PC-9 (cell line): Measurements from ENCODE around the gene SPEG. TPM values are rescaled to one million over a fixed set of nuclear protein-coding genes. Genes with fewer than 3 reads are reported as not detected.

ENCODE experiments used
- BruUV-seq: library from RNA; stranded (reverse); fragments of 400-500 nt; replicated peaks from 2 replicates; lab custom pipeline; 2021; lab: Mats Ljungman, UMichigan
- CTCF ChIA-PET: fragments of 300-600 bp; sonication (Branson Sonifier 250); formaldehyde crosslinking; loops from one replicate; lab custom pipeline; 2022; ENCODE audit warnings: antibody characterized with exemption; lab: Charles Lee
- POLR2A ChIA-PET: fragments of 300-600 bp; sonication (Branson Sonifier 250); formaldehyde crosslinking; loops from one replicate; lab custom pipeline; 2022; ENCODE audit warnings: antibody characterized with exemption; ENCODE audit not compliant: unreplicated experiment; lab: Charles Lee
- DNase-seq, 2 experiments: peaks; one replicate each; pipeline versions ENCODE4 v3.0.0 to v3.0.0-alpha.2; 2015 to 2022; ENCODE audit warnings: mixed read lengths in 1 of 2
- H2AFZ ChIP-seq: fragments of 200-600 bp; sonication (generic); 2 replicates; pipeline ENCODE4 v1.8.1; 2017; ENCODE audit warnings: antibody characterized with exemption
- H3F3A ChIP-seq: fragments of 200-600 bp; sonication (generic); 2 replicates; pipeline ENCODE4 v1.8.1; 2017; ENCODE audit warnings: antibody characterized with exemption, mild to moderate bottlenecking, low read depth; ENCODE audit not compliant: insufficient read depth
- H3K27ac ChIP-seq: fragments of 200-600 bp; sonication (generic); 2 replicates; pipeline ENCODE4 v1.6.1; 2016; ENCODE audit warnings: mixed run types
- H3K27me3 ChIP-seq: fragments of 200-600 bp; sonication (generic); 2 replicates; pipeline ENCODE4 v1.6.1; 2016; ENCODE audit warnings: low read depth, mixed run types; ENCODE audit not compliant: insufficient read depth
- H3K36me3 ChIP-seq: fragments of 200-600 bp; sonication (generic); 2 replicates; pipeline ENCODE4 v1.6.1; 2016; ENCODE audit warnings: low read depth, mixed run types
- H3K4me1 ChIP-seq: fragments of 200-600 bp; sonication (generic); replicated peaks from 2 replicates; pipeline ENCODE4 v1.6.1; 2016; ENCODE audit warnings: mixed run types; ENCODE audit not compliant: insufficient read depth
- H3K4me2 ChIP-seq: fragments of 200-600 bp; sonication (generic); 2 replicates; pipeline ENCODE4 v1.6.1; 2017; ENCODE audit warnings: mixed run types
- H3K4me3 ChIP-seq: fragments of 200-600 bp; sonication (generic); 2 replicates; pipeline ENCODE4 v1.6.1; 2016; ENCODE audit warnings: mixed run types
- H3K79me2 ChIP-seq: fragments of 200-600 bp; sonication (generic); 2 replicates; pipeline ENCODE4 v1.6.1; 2017; ENCODE audit warnings: low read depth, mixed run types
- H3K9me2 ChIP-seq: fragments of 200-600 bp; sonication (generic); 2 replicates; pipeline ENCODE4 v1.8.1; 2017; ENCODE audit warnings: mild to moderate bottlenecking; ENCODE audit not compliant: insufficient read depth
- H3K9me3 ChIP-seq: fragments of 200-600 bp; sonication (generic); 2 replicates; pipeline ENCODE4 v1.8.1; 2016; ENCODE audit warnings: low read depth; ENCODE audit not compliant: insufficient read depth
- H4K20me1 ChIP-seq: fragments of 200-600 bp; sonication (generic); 2 replicates; pipeline ENCODE4 v1.8.1; 2017; ENCODE audit not compliant: insufficient read depth
- CTCF ChIP-seq: fragments of 200-600 bp; sonication (generic); conservative IDR thresholded peaks from 2 replicates; pipeline ENCODE4 v1.6.1; 2017; ENCODE audit warnings: mixed run types, antibody characterized with exemption, mild to moderate bottlenecking, moderate library complexity
- EZH2 ChIP-seq: fragments of 200-600 bp; sonication (generic); IDR thresholded peaks from 2 replicates; pipeline ENCODE4 v1.8.0; 2017; ENCODE audit warnings: antibody characterized with exemption, low read depth
- intact Hi-C: fragments of 100-400 bp; cut with micrococcal nuclease; formaldehyde crosslinking; loops from one replicate; pipeline ENCODE4 v1.10.0; 2022; ENCODE audit not compliant: unreplicated experiment
- total RNA-seq: library from RNA; stranded (reverse); gene quantifications from 2 replicates; pipeline ENCODE4 v1.2.3, GENCODE V29; 2021

SPEG gene
- total RNA-seq, 1 experiment from 2014 or later = 46.8 TPM

- Histone ChIP-seq H3K27me3 (no peaks in the 10 kb centered on the region), H3K9me3 (no peaks in the 10 kb centered on the region), H3K4me1 (peaks cover 46% of the 10 kb centered on the region), H3K9me2 (no peaks in the 10 kb centered on the region), H2AFZ (peak overlapping the region; percentile 37), H3K79me2 (no peaks in the 10 kb centered on the region), H3K4me3 (peak overlapping the region; percentile 27; the same call in 1 of the 2 replicates), H3K4me2 (peak overlapping the region; percentile 87), H3K27ac (peak overlapping the region; percentile 94), H3K36me3 (no peaks in the 10 kb centered on the region), H3F3A (peaks cover 29% of the 10 kb centered on the region), H4K20me1 (no peaks in the 10 kb centered on the region)
- intact Hi-C loops = no loop called here
- CTCF ChIA-PET = interaction anchor here (0.6 to 1.0 kb wide), 5 partner anchors 22 to 237 kb away, joined by 3 to 9 read pairs (median 4); partner anchors contain the start of gene DNPEP
- DNase-seq = peak; percentile 85 to 89
- no TSS peak for BruUV-seq
- TF ChIP-seq EZH2 = no peak
- TF ChIP-seq CTCF = no peak
- POLR2A ChIA-PET = interaction anchor here (0.6 to 1.0 kb wide), 5 partner anchors 10 to 204 kb away, joined by 3 to 11 read pairs (median 4); partner anchors contain the start of gene DNPEP
These were observed 18.0 kb downstream of the SPEG start for GRCh38 chr2:219452361-219453317.

- H3K27ac ChIP-seq = peak overlapping the region; percentile 94
These were observed 19.3 kb downstream of the SPEG start for GRCh38 chr2:219453671-219454590.

More at GRCh38 chr2:219453671-219454590, 19.3 kb downstream of the SPEG start:
- peak overlapping the region; percentile 27; the same call in 1 of the 2 replicates for H3K4me3 ChIP-seq
- no peaks in the 10 kb centered on the region for H4K20me1 ChIP-seq
- H3F3A ChIP-seq = peaks cover 40% of the 10 kb centered on the region
- no peaks in the 10 kb centered on the region for H3K36me3 ChIP-seq
- no peaks in the 10 kb centered on the region for H3K27me3 ChIP-seq
- H3K9me2 ChIP-seq = no peaks in the 10 kb centered on the region
- no peaks in the 10 kb centered on the region for H3K9me3 ChIP-seq
- intact Hi-C loops = no loop called here
- ChIA-PET POLR2A (interaction anchor here (0.6 to 1.0 kb wide), 3 partner anchors 12 to 66 kb away, joined by 3 to 11 read pairs (median 7); partner anchors contain the start of gene DNPEP), CTCF (interaction anchor here (1.0 kb wide), 1 partner anchor 235 kb away, joined by 3 read pairs; no protein-coding TSS in a partner anchor)
- peak overlapping the region; percentile 37 for H2AFZ ChIP-seq
- H3K79me2 ChIP-seq = no peaks in the 10 kb centered on the region
- no peak for TF ChIP-seq CTCF
- TF ChIP-seq EZH2 = no peak
- peak overlapping the region; percentile 87 for H3K4me2 ChIP-seq
- BruUV-seq = no TSS peak
- peak in 1 of 2 experiments; percentile 59 for DNase-seq
- peaks cover 58% of the 10 kb centered on the region for H3K4me1 ChIP-seq
